Spleen (tissue), 11 donors: Measurements from ENCODE around the gene PTCD3. TPM values are rescaled to one million over a fixed set of nuclear protein-coding genes. Genes with fewer than 3 reads are reported as not detected.

Experiments used
- DNase-seq: peaks from one replicate; pipeline ENCODE4 v3.0.0-alpha.2; 2020
- H3K27ac ChIP-seq, 8 donors: fragments of 200-600 bp; sonication (generic) in 7 of 8; 1 replicate in 4 of 8; 2 replicates in 4 of 8; pipeline versions ENCODE4 v1.5.0 to v1.8.0; 2016 to 2021; ENCODE audit warnings: inconsistent platforms in 4 of 8, mild to moderate bottlenecking in 4 of 8, moderate library complexity in 1 of 8
- H3K27me3 ChIP-seq, 7 donors: fragments of 200-600 bp; sonication (generic) in 6 of 7; replicated peaks in 1 of 7; 1 replicate in 4 of 7; 2 replicates in 3 of 7; pipeline versions ENCODE4 v1.5.0 to v1.8.0; 2016 to 2021; ENCODE audit warnings: inconsistent platforms in 3 of 7, mild to moderate bottlenecking in 1 of 7
- H3K36me3 ChIP-seq, 6 donors: fragments of 200-600 bp; sonication (generic) in 5 of 6; 1 replicate in 4 of 6; 2 replicates in 2 of 6; pipeline versions ENCODE4 v1.5.0 to v1.8.0; 2016 to 2021; ENCODE audit warnings: inconsistent platforms in 2 of 6
- H3K4me1 ChIP-seq, 6 donors: fragments of 200-600 bp; sonication (generic) in 5 of 6; 1 replicate in 3 of 6; 2 replicates in 3 of 6; pipeline versions ENCODE4 v1.5.0 to v1.8.0; 2016 to 2021; ENCODE audit warnings: inconsistent platforms in 3 of 6
- H3K4me3 ChIP-seq, 8 donors: fragments of 200-600 bp; sonication (generic) in 7 of 8; 1 replicate in 4 of 8; 2 replicates in 4 of 8; pipeline versions ENCODE4 v1.5.0 to v1.8.0; 2016 to 2021; ENCODE audit warnings: inconsistent platforms in 4 of 8, mild to moderate bottlenecking in 4 of 8, moderate library complexity in 2 of 8
- H3K9me3 ChIP-seq, 8 donors: fragments of 200-600 bp; sonication (generic) in 7 of 8; 1 replicate in 4 of 8; 2 replicates in 4 of 8; pipeline versions ENCODE4 v1.5.0 to v1.8.0; 2016 to 2021; ENCODE audit warnings: inconsistent platforms in 4 of 8
- CTCF ChIP-seq, 11 experiments: fragments of 200-600 bp in 7 of 11; fragments of 450-650 bp in 4 of 11; sonication (generic) in 4 of 11; IDR thresholded peaks in 8 of 11; conservative IDR thresholded peaks in 3 of 11; 1 replicate in 7 of 11; 2 replicates in 4 of 11; pipeline versions ENCODE4 v1.4.0 to v1.8.0; 2016 to 2021; ENCODE audit warnings: antibody characterized with exemption in 11 of 11, inconsistent platforms in 4 of 11, mild to moderate bottlenecking in 1 of 11
- POLR2A ChIP-seq, 3 donors: fragments of 450-650 bp; IDR thresholded peaks; one replicate each; pipeline ENCODE4 v1.5.1; 2017; ENCODE audit warnings: antibody characterized with exemption in 3 of 3, mild to moderate bottlenecking in 1 of 3
- POLR2AphosphoS5 ChIP-seq, 3 donors: sonication (generic); formaldehyde crosslinking; IDR thresholded peaks; one replicate each; pipeline ENCODE4 v1.5.1; 2017; ENCODE audit warnings: antibody characterized with exemption in 3 of 3
- WGBS, 5 donors: extraction: QIAGEN DNeasy Blood & Tissue Kit in 3 of 5; methylation state at CpG; one replicate each; pipeline versions ENCODE4 v1.1.5 to v1.1.7; 2013 to 2018; 5-methylcytosine and 5-hydroxymethylcytosine counted together
- intact Hi-C: fragments of 100-400 bp; cut with DNase I; formaldehyde crosslinking; loops from one replicate; pipeline ENCODE4 v1.15.0; 2023; ENCODE audit warnings: low total_unique reads
- polyA plus RNA-seq, 3 donors: library from polyadenylated mRNA; stranded (reverse); fragments of 200-250 nt; gene quantifications; one replicate each; pipeline ENCODE4 v1.2.1, GENCODE V29; 2013
- small RNA-seq, 4 donors: library from RNA; depleted of rRNA; stranded (forward); fragments of <200 nt; gene quantifications; one replicate each; pipeline ENCODE3, GENCODE V24; 2016
- total RNA-seq, 7 donors: library from RNA; depleted of rRNA in 3 of 7; stranded (reverse); fragments of >200 nt in 3 of 7; fragmentation: NEBNext Ultra II Directional in 4 of 7; extraction: Animal tissue kit (Norgen Biotek cat#: 25700) in 4 of 7; gene quantifications; one replicate each; pipeline versions ENCODE4 v1.1.0 to v1.2.1, GENCODE V29; 2016 to 2021
- donor health status: healthy with polysubstance abuse.
- donor health status: DM: no; HTN: no; CAD: no; lungs with moderate emphysema.
- donor health status: DM: no; HTN: no; CAD: no.
- donor health status: Bipolar disorder and iron deficiency.
- donor health status: healthy.
- donor health status: DM: no; HTN: no; CAD: no.
- donor health status: DM: yes; HTN: yes; CAD: no.

PTCD3 gene
- total and polyA plus RNA-seq, 10 donors: 29.8 to 126 (median 98.8) TPM

GRCh38 chr2:86189782-86190416, 83.9 kb downstream of the PTCD3 start:
- H3K27me3 ChIP-seq: no peaks in the 10 kb centered on the region
- no peak for TF ChIP-seq CTCF (IDR thresholded peaks at IDR 0.05 in 8 of 11, conservative IDR thresholded peaks at IDR 0.05 in 3 of 11)
- no peak for TF ChIP-seq POLR2AphosphoS5 (IDR thresholded peaks at IDR 0.05)
- no peak for TF ChIP-seq POLR2A (IDR thresholded peaks at IDR 0.05)
- H3K4me3 ChIP-seq: no peak overlapping the region
- H3K27ac ChIP-seq: no peak overlapping the region
- H3K36me3 ChIP-seq: peaks cover 0 to 42% (median 0%) of the 10 kb centered on the region in 6 donors
- no peaks in the 10 kb centered on the region for H3K9me3 ChIP-seq
- intact Hi-C loops: no loop called here
- no peak for DNase-seq
- H3K4me1 ChIP-seq: peaks cover 45 to 97% (median 89%) of the 10 kb centered on the region in 6 donors
- 58 to 73% (median 61%) methylated on average over 7 of the region's 7 CpGs for WGBS, 5 donors

Small RNA genes lying within 50 kb of the gene (small RNA-seq; reads per million reads assigned to genes)
- gene RF00019 (0 reads per million in 4 donors), gene SNORD94 (10,957 to 19,879 (median 14,107) reads per million in 4 donors)

Other genes starting within 250 kb of the PTCD3 start
- gene ST3GAL5, start 217.2 kb upstream of the PTCD3 start, total RNA-seq: 100 to 1,000 TPM in 2 of 7 donors, 10 to 100 TPM in 5; 55.8 to 124 (median 74.9) TPM
- 10 to 100 TPM; 18.7 to 41.1 (median 33.8) TPM for gene ST3GAL5, start 217.2 kb upstream of the PTCD3 start, polyA plus RNA-seq
- gene POLR1A, start 349 bp upstream of the PTCD3 start, total RNA-seq: 10 to 100 TPM; 18.4 to 39.0 (median 26.8) TPM
- gene POLR1A, start 349 bp upstream of the PTCD3 start, polyA plus RNA-seq: 1 to 10 TPM; 1.8 to 3.8 (median 1.9) TPM
- gene IMMT, start 89.2 kb downstream of the PTCD3 start, total RNA-seq: 10 to 100 TPM; 50.4 to 80.9 (median 72.2) TPM
- 10 to 100 TPM; 30.7 to 43.4 (median 35.1) TPM for gene IMMT, start 89.2 kb downstream of the PTCD3 start, polyA plus RNA-seq
- gene MRPL35, start 93.2 kb downstream of the PTCD3 start, total RNA-seq: 10 to 100 TPM; 16.4 to 42.5 (median 23.6) TPM
- 10 to 100 TPM; 24.5 to 36.6 (median 34.5) TPM for gene MRPL35, start 93.2 kb downstream of the PTCD3 start, polyA plus RNA-seq
- 1 to 10 TPM; 1.9 to 7.6 (median 4.0) TPM for gene REEP1, start 231.4 kb downstream of the PTCD3 start, total RNA-seq
- gene REEP1, start 231.4 kb downstream of the PTCD3 start, polyA plus RNA-seq: 1 to 10 TPM in 2 of 3 donors, under 1 TPM in 1; 0.57 to 1.5 (median 1.1) TPM